Activated naive CD4-positive, alpha-beta T cell treated with anti-CD3 and anti-CD28 coated beads, Interleukin-2, amount 50 U/mL, for 24 hours (primary cell): Measurements from ENCODE around the gene RBM47.
A peak's percentile ranks its signal among the peaks of the same experiment; 100 is the strongest.
"Not testable (repeated sequence)": the region's sequence is repeated elsewhere in the genome, so short reads cannot be mapped to it uniquely, and the experiment has no call there.

Source experiments
- H3K27ac Mint-ChIP-seq: one replicate; pipeline ENCODE4 v1.8.0; 2021; ENCODE audit warnings: mild to moderate bottlenecking, mixed read lengths
- H3K27me3 Mint-ChIP-seq: one replicate; pipeline ENCODE4 v1.8.0; 2021; ENCODE audit warnings: mixed read lengths
- H3K36me3 Mint-ChIP-seq: one replicate; pipeline ENCODE4 v1.8.0; 2021; ENCODE audit warnings: mixed read lengths
- H3K4me1 Mint-ChIP-seq: one replicate; pipeline ENCODE4 v1.8.0; 2021; ENCODE audit warnings: mixed read lengths
- H3K4me3 Mint-ChIP-seq: one replicate; pipeline ENCODE4 v1.8.0; 2021; ENCODE audit warnings: mild to moderate bottlenecking, mixed read lengths
- H3K9me3 Mint-ChIP-seq: one replicate; pipeline ENCODE4 v1.8.0; 2021; ENCODE audit warnings: mixed read lengths

RBM47 gene

GRCh38 chr4:40564004-40564403 is 65.7 kb downstream of the RBM47 start:
- H3K4me1 Mint-ChIP-seq, result no peaks in the 10 kb centered on the region
- no peaks in the 10 kb centered on the region for H3K9me3 Mint-ChIP-seq
- no peaks in the 10 kb centered on the region for H3K36me3 Mint-ChIP-seq
- no peak overlapping the region for H3K4me3 Mint-ChIP-seq
- H3K27ac Mint-ChIP-seq, result no peak overlapping the region
- no peaks in the 10 kb centered on the region for H3K27me3 Mint-ChIP-seq

DNA sequence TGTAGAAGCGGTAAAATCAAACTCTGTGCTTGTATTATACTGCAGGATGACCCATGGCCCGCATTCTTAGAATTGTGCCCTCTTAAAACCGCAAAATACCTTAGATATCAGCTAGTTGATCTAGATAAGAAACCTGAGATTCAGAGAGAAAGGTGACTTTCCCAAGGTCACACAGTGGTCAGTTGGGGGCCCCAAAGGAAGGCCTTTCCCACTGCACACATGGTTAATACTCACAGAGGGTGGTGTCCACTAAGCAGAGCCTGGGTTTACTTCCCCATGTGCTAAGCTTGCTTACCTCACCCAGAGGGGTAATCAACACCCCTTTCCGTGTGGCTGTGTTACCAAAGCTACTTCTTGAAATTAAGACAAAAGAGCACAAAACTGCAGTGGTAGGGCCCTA is 66.3 kb downstream of the RBM47 start:
- no peak overlapping the region for H3K4me3 Mint-ChIP-seq
- no peaks in the 10 kb centered on the region for H3K27me3 Mint-ChIP-seq
- H3K4me1 Mint-ChIP-seq, result no peaks in the 10 kb centered on the region
- no peaks in the 10 kb centered on the region for H3K36me3 Mint-ChIP-seq
- H3K27ac Mint-ChIP-seq, result no peak overlapping the region
- no peaks in the 10 kb centered on the region for H3K9me3 Mint-ChIP-seq

- Mint-ChIP-seq H3K9me3 (no peaks in the 10 kb centered on the region), H3K4me3 (no peak overlapping the region), H3K4me1 (no peaks in the 10 kb centered on the region), H3K27me3 (no peaks in the 10 kb centered on the region), H3K36me3 (no peaks in the 10 kb centered on the region), H3K27ac (no peak overlapping the region)
Measured at GRCh38 chr4:40562681-40563080, 67.0 kb downstream of the RBM47 start.

GRCh38 chr4:40562208-40562607 is 67.5 kb downstream of the RBM47 start:
- no peak overlapping the region for H3K27ac Mint-ChIP-seq
- H3K4me3 Mint-ChIP-seq, result no peak overlapping the region
- H3K4me1 Mint-ChIP-seq, result no peaks in the 10 kb centered on the region
- H3K27me3 Mint-ChIP-seq, result no peaks in the 10 kb centered on the region
- no peaks in the 10 kb centered on the region for H3K9me3 Mint-ChIP-seq
- H3K36me3 Mint-ChIP-seq, result no peaks in the 10 kb centered on the region

DNA sequence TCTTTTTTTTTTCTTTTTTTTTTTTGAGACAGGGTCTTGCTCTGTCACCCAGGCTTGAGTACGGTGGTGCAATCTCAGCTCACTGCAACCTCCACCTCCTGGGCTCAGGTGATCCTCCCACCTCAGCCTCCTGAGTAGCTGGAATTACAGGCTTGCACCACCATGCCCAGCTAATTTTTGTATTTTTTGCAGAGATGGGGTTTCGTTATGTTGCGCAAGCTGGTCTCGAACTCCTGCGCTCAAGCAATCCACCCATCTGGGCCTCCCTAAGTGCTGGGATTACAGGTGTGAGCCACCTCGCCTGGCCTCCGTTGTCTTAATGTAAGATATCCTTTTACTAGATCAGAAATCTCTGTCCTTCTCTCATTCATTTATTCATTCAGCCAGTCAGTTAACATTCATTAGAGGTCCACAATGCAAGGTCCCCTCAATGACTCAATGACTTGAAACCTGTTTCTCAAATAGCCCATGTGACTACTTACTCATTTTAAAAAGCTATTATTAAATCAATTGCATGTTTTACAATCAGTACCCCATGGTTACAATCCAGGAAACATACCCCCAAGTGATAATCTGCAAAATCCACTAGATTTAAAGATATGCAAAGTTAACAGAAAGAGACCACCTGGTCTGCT is 68.0 kb downstream of the RBM47 start:
- H3K4me3 Mint-ChIP-seq, H3K4me1 Mint-ChIP-seq, H3K27me3 Mint-ChIP-seq, H3K9me3 Mint-ChIP-seq, H3K36me3 Mint-ChIP-seq, H3K27ac Mint-ChIP-seq: not testable (repeated sequence)

DNA sequence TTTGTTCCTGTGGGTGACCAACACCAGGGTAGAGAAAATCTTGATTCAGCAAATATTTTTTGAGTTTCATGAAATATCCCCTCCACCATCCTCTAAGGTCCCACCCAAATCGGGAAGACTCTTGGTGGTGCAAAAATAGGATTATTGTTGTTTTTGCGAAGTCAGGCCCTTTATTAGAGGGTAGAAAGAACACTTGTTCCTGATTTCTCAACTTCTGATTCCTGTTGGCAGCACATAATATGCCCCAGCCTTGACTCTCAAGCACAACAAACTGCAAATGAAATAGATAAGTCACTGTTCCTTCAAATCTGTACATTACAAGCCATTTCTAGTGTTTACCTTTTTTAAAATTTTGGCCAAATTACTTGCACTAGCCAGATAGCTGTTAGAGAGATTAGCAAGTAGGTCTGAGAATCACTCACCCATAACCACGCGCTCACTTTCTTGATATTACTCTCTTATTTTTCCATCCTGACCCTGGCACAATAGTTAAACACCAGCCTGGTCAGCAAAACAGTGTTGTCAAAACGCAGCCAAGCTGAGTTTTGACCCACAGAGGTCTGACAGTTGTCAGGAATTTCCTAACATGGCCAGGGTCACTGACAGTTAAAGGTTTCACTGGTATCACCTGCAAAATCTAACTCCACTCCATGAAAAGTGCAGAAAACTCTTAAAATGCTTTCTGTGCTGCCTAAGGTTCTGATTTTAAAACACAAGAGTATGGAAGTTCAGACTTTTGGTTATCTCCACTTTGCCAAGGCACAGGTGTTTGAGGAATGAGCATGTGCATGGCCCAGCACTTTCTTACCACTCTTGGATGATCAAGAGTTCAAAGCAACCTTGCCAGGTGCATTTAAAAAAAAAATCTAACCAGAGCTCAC is 69.8 kb downstream of the RBM47 start:
- Mint-ChIP-seq H3K27me3 (no peaks in the 10 kb centered on the region), H3K4me1 (no peaks in the 10 kb centered on the region), H3K27ac (no peak overlapping the region), H3K9me3 (no peaks in the 10 kb centered on the region), H3K4me3 (no peak overlapping the region), H3K36me3 (no peaks in the 10 kb centered on the region)

- Mint-ChIP-seq H3K9me3 (no peaks in the 10 kb centered on the region), H3K27me3 (no peaks in the 10 kb centered on the region), H3K36me3 (no peaks in the 10 kb centered on the region), H3K4me1 (peaks cover 2% of the 10 kb centered on the region), H3K4me3 (no peak overlapping the region), H3K27ac (no peak overlapping the region)
Measured at GRCh38 chr4:40557736-40558135, 71.9 kb downstream of the RBM47 start.

DNA sequence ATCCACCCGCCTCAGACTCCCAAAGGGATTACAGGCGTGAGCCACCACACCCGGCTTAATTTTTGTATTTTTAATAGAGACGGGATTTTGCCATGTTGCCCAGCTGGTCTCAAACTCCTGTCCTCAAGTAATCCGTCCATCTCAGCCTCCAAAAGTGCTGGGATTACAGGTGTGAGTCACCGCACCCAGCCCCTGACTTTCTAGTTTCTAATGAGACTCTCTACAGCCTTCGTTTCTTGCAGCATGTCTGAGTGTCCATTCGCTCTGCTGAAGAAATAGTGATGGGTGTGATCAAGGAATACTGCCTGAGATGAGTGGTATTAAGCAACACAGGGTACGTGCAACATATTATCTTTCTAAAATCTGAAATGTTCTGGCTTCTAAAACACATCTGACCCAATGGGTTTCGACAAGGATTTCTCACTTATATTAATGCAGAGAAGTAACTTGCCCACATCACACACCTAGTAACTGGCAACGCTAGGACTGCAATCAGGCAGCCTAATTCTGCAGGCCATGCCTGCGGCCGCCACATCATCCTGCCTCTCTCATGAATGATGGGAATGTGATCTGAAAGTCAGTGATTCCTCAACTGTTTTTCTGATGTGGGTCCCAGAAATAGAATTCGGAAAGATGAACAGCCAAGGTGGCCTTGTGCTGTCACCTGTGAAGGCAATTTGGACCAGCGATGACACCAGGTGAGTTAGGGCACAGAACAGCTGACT is 74.3 kb downstream of the RBM47 start:
- Mint-ChIP-seq H3K27ac (no peak overlapping the region), H3K4me3 (no peak overlapping the region), H3K27me3 (no peaks in the 10 kb centered on the region), H3K36me3 (no peaks in the 10 kb centered on the region), H3K4me1 (peaks cover 23% of the 10 kb centered on the region), H3K9me3 (no peaks in the 10 kb centered on the region)

DNA sequence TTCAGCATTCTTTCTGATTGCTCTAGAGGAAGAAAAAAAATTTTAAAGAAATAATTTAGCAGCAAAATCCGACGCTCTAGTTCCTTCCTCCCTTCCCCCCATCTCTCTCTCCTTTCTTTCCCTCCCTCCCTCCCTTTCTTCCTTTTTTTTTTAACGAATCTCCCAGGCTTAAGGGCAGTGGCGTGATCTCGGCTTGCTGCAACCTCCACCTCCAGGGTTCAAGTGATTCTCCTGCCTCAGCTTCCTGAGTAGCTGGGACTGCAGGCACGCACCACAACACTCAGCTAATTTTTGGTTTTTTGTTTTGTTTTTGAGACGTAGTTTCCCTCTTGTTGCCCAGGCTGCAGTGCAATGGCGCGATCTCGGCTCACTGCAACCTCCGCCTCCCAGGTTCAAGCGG is 75.0 kb downstream of the RBM47 start:
- not testable (repeated sequence) for H3K27ac Mint-ChIP-seq, H3K4me3 Mint-ChIP-seq, H3K9me3 Mint-ChIP-seq, H3K36me3 Mint-ChIP-seq, H3K27me3 Mint-ChIP-seq
- H3K4me1 Mint-ChIP-seq, result peaks cover 29% of the 10 kb centered on the region

DNA sequence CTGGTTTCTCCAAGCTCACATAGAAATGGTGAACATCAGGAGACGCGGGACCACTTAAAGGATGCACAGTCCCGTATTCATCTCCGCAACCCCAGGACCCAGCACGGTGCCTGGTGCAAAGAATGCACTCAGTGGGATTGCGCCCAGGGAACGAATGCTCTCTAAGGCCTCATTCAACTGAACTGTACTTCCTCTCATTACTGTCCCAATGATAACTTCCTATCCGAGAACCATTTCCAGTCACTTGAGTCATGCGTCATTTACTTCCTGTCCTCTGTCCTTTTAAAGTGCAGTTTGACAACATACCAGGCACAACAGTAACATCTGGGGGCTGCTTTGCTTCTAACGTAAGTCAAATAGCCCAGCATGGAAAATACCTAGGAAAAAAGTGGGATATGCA is 75.7 kb downstream of the RBM47 start:
- H3K4me3 Mint-ChIP-seq, result no peak overlapping the region
- no peak overlapping the region for H3K27ac Mint-ChIP-seq
- no peaks in the 10 kb centered on the region for H3K36me3 Mint-ChIP-seq
- H3K9me3 Mint-ChIP-seq, result no peaks in the 10 kb centered on the region
- H3K4me1 Mint-ChIP-seq, result peaks cover 29% of the 10 kb centered on the region
- no peaks in the 10 kb centered on the region for H3K27me3 Mint-ChIP-seq

DNA sequence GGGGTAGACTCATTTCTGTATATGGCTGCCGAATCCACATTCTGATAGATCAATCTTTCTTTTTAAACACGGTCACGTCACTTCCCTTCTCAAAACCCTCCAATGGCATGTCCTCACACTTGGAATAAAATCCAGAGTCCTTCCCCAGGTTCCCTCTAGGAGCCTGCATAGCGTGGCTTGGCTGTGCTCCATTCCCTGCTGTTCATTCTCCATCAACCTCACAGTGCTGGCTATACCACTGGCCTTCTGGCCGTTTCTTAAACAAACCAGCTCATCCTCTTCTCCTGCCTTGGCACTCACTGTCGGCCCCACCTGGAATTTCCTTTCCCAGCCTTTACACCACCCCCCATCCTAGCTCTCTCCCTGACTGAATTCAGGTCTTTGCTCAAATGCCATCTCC is 77.1 kb downstream of the RBM47 start:
- H3K27ac Mint-ChIP-seq, result peak overlapping the region; percentile 89
- H3K9me3 Mint-ChIP-seq, result no peaks in the 10 kb centered on the region
- no peak overlapping the region for H3K4me3 Mint-ChIP-seq
- no peaks in the 10 kb centered on the region for H3K27me3 Mint-ChIP-seq
- no peaks in the 10 kb centered on the region for H3K36me3 Mint-ChIP-seq
- H3K4me1 Mint-ChIP-seq, result peaks cover 29% of the 10 kb centered on the region

DNA sequence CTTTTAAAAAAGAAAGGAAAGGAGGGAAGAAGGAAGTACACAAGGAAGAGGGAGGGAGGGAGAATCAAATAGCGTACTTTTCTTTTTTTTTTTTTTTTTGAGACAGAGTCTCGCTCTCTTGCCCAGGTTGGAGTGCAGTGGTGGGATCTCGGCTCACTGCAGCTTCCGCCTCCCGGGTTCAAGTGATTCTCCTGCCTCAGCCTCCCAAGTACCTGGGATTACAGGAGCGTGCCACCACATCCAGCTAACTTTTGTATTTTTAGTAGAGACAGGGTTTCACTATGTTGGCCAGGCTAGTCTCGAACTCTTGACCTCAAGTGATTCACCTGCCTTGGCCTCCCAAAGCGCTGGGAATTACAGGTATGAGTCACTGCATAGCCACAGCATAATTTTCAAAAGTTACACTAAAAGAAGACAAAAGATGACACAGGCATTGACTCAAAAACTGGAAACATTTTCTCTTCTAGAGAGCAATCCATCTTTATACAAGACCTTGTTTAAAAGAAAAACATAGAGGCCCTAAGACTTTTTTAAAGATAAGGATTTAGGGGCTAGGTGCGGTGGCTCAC is 78.0 kb downstream of the RBM47 start:
- Mint-ChIP-seq H3K27ac (peak overlapping the region; percentile 83), H3K4me3 (peak overlapping the region; percentile 86), H3K4me1 (peaks cover 34% of the 10 kb centered on the region)
- not testable (repeated sequence) for H3K9me3 Mint-ChIP-seq, H3K36me3 Mint-ChIP-seq, H3K27me3 Mint-ChIP-seq

DNA sequence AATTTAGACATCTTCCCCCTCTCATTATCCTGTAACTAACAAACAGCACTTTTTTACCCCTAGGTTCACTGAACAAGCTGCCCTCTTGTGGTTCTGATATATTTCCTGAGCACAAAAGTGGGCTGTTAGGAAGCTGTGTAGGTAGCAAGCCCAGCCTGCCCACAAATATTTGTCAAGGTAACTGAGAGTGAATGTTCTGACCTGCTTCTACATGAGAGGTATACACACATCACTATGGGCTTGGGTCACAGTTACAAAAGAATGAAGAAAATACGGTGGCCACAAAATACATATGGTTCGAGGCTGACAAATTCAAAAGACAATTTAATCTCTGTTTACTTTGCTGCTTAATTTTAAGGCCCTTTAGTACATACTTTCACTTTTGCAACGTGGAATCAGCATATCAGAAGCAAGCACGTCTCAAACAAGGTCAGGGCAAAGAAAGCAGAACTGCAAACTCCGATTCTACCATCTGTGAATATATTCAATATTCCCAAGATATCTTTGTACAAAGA is 78.7 kb downstream of the RBM47 start:
- Mint-ChIP-seq H3K27me3 (no peaks in the 10 kb centered on the region), H3K4me1 (peaks cover 34% of the 10 kb centered on the region), H3K9me3 (no peaks in the 10 kb centered on the region), H3K36me3 (no peaks in the 10 kb centered on the region), H3K4me3 (peak overlapping the region; percentile 86), H3K27ac (peak overlapping the region; percentile 83)

- Mint-ChIP-seq H3K36me3 (no peaks in the 10 kb centered on the region), H3K9me3 (no peaks in the 10 kb centered on the region), H3K27ac (peak overlapping the region; percentile 83), H3K4me3 (no peak overlapping the region), H3K27me3 (no peaks in the 10 kb centered on the region), H3K4me1 (peaks cover 34% of the 10 kb centered on the region)
Measured at GRCh38 chr4:40550196-40550595, 79.5 kb downstream of the RBM47 start.

DNA sequence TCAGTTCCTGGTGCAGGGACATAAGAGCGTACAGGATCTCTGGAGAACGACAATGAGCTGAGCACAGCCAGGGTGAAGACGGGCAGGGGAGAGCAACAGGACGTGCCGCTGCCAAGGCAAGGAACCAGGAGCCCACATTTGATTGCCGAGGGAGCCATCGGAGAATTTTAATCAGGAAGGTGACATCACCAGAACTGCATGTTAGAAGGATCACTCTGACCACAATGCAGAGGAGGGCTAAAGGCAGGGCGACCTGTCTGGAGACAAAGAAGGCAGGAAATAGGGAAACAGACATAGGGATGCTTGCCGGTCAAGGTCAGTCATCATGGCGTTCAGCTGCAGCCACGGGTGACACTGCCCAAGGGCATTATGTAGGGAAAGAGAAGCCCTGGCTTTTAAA is 81.4 kb downstream of the RBM47 start:
- Mint-ChIP-seq H3K9me3 (no peaks in the 10 kb centered on the region), H3K27me3 (no peaks in the 10 kb centered on the region), H3K27ac (no peak overlapping the region), H3K4me1 (peaks cover 34% of the 10 kb centered on the region), H3K36me3 (no peaks in the 10 kb centered on the region), H3K4me3 (no peak overlapping the region)

GRCh38 chr4:40547789-40548132 is 81.9 kb downstream of the RBM47 start:
- no peaks in the 10 kb centered on the region for H3K27me3 Mint-ChIP-seq
- H3K9me3 Mint-ChIP-seq, result no peaks in the 10 kb centered on the region
- H3K27ac Mint-ChIP-seq, result no peak overlapping the region
- no peaks in the 10 kb centered on the region for H3K36me3 Mint-ChIP-seq
- no peak overlapping the region for H3K4me3 Mint-ChIP-seq
- H3K4me1 Mint-ChIP-seq, result peaks cover 32% of the 10 kb centered on the region
